Mammary epithelial cell (primary cell): ENCODE results near the gene BPIFB1.

Experiments
- EZH2 ChIP-seq: IDR thresholded peaks from 2 replicates; pipeline ENCODE4 v1.6.1; 2012; ENCODE audit warnings: low read length, inconsistent platforms, borderline replicate concordance
- TF ChIP-seq, protein P1 (sequence below), 2 donors: IDR thresholded peaks in 1 of 2; conservative IDR thresholded peaks in 1 of 2; 2 replicates each; pipeline ENCODE4 v1.5.1; 2011 to 2012; ENCODE audit warnings: inconsistent platforms in 2 of 2, low read length in 2 of 2, mild to moderate bottlenecking in 2 of 2, control low read depth in 1 of 2, low read depth in 1 of 2; ENCODE audit not compliant: insufficient read depth in 1 of 2; ENCODE audit errors: extremely low read depth in 1 of 2

DNA sequence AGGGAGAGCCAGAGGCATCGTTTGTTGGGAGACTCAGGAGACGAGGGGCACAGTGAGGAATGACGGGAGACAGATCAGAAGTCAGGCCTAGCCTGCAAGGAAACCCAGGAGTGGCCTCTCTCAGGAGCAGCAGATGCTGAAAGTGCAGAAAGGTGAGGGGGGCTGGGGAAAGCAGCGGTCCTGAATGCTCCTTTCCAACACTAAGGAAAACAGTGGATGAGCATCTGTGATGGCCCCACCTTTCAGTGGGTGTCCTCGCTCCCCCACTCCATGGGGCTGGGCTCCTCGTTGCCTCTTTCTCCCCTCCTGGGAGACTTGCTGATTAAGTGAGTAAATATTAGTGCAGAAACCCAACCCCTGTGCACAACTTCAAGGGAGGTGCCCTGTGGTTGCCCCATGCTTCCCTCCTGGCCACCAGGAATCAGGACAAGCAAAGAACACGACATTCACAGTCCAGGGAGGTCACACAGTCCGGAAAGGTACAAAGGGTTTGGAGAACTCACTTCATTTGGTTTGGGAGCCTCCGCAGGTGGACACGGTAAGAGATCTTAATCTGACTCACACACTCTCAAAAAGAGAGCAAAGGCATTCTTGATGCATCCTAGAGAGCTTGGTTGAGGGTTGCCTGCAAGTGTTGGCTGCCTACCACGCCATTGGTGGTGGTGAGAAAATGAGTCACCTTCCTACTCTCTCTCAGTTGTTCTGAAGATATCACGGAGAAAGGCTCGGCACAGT lies 9.7 kb upstream of the BPIFB1 start:
- TF ChIP-seq, protein P1, sequence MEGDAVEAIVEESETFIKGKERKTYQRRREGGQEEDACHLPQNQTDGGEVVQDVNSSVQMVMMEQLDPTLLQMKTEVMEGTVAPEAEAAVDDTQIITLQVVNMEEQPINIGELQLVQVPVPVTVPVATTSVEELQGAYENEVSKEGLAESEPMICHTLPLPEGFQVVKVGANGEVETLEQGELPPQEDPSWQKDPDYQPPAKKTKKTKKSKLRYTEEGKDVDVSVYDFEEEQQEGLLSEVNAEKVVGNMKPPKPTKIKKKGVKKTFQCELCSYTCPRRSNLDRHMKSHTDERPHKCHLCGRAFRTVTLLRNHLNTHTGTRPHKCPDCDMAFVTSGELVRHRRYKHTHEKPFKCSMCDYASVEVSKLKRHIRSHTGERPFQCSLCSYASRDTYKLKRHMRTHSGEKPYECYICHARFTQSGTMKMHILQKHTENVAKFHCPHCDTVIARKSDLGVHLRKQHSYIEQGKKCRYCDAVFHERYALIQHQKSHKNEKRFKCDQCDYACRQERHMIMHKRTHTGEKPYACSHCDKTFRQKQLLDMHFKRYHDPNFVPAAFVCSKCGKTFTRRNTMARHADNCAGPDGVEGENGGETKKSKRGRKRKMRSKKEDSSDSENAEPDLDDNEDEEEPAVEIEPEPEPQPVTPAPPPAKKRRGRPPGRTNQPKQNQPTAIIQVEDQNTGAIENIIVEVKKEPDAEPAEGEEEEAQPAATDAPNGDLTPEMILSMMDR (conservative IDR thresholded peaks at IDR 0.05 in 1 of 2, IDR thresholded peaks at IDR 0.05 in 1 of 2; ENCODE audit: extremely low read depth in 1 of 2, insufficient read depth in 1 of 2, low read depth in 1 of 2, low read length in 2 of 2) = no peak
- TF ChIP-seq EZH2 = no peak
